ENCODE results near the gene HOXB4.

HOXB4 gene

DNA sequence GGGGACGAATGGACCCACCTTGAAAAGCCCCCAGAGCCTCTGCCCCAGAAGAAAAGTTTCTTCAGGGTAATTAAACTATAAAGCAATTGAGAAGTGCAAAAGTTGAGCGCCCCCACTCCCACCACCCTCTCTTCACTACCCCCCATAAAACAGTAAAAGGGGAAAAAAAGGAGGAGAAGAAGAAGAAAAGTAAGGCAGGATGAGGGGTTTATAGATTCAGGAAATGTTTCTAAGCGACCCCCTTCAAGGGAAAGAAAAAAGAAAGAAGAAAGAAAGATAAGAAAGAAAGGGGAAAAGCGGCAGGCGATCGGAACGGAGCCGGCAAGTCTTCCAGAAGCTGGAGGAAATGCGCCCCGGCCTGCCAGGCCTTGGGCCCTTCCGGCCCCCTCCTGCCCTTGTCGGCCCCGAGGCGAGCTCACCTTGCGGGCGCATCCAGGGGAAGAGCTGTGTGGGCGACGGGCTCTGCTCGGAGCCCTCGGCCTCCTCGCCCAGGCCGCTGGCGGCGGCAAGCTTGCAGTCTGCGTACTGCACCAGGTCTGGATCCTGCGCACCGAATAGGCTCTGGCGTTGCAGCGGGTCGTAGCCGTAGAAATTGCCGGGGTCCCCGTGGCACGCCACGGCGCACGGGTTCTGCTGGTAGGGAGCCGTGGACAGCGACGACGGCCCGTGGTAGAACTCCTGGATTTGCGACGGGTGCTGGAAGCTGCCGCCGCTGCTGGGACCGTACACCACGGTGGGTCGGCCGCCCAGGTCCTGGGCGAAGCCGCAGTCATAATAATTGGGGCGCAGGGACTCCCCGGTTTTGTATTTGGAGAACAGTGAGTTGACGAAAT lies 35.9 kb upstream of the HOXB4 start:
- DNase-seq, result no peak

DNA sequence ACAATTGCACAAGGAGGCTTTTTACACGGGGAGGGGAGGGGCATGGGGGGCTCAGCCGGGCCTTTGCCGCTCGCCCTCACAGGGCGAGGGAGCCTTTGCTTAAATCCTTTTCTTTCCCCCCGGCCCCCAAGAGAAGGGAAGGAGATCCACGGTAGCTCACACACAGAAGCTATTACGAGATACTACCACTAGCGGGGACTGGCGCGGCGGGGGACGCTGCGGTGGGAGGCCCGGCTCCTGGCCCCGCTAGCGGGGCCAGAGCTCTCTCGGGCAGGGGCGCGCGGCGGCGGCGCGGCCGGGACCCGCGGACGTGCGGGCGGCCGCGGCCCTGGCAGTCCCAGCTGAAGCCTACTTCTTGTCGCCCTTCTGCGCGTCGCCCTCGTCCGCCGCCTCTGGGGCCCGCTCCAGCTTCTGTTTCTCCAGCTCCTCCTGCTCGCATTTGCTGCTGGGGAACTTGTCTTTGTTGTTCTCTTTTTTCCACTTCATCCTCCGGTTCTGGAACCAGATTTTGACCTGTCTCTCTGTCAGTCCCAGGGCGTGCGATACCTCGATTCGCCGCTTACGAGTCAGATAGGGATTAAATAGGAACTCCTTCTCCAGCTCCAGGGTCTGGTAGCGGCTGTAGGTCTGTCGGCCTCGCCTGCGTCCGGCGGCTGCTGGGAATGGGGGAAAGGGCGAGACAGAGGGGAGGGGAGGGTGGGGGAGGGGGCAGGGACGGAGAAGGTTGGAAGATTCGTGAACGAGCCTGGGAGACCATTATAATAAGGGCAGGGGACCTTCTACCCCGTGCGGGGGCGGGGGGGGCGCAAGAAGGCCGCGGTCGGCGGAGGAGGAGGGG lies 34.9 kb upstream of the HOXB4 start:
- no peak for DNase-seq

DNA sequence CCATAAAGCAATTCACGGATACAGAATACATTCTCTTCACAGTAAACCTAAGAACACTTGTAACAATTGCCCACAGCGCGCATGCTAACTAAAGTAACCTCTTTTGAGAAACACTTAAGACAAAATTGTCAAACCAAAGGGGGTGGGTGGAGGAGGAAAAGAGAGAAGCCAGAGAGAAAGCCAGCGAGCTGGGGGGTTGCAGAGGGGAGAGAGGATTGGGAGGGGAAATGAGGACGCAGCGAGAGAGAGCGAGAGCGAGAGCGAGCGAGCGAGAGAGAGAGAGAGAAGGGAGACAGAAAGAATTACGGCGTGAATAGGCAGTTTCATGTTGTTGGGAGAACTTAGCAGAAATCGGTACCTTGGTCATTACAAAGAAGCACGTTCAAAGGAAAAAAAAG lies 34.3 kb upstream of the HOXB4 start:
- no peak for DNase-seq

DNA sequence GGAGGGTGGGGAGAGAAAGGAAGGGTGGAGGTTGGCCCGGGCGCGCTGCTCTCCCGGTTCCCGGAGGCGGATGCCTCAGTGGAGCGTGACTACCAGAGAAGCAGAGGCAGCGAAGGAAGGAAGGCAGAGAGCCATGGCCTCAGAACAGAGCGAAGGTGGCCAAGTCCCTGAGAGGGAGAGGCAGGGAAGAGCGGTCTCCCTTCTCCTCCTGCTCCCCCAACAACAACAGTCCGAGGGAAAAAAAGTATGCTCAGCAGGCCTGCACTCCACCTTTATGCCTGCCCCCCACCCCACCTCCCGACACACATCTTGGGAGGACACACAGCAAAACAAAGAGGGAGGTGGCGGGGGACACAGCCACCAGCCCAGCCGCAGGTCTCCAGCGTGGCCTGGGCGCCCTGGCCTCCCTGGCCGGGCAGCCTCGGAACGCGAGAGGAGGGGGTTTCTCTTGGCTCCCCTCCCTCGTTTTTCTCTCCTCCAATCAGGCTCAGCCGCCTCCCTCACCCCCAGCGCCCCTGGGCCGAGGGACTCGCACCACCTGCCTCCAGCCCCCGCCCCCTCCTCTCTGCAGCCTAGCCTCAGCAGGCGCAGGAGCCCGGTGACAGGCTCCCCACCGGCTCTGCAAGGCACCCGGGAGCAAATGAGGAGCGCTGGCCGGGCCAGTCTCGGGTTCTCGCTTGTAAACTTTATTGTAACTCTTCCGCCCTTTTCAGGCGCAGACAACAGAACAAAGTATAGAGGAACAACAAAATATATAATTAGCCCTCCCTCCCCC lies 33.7 kb upstream of the HOXB4 start:
- DNase-seq, result no peak

DNA sequence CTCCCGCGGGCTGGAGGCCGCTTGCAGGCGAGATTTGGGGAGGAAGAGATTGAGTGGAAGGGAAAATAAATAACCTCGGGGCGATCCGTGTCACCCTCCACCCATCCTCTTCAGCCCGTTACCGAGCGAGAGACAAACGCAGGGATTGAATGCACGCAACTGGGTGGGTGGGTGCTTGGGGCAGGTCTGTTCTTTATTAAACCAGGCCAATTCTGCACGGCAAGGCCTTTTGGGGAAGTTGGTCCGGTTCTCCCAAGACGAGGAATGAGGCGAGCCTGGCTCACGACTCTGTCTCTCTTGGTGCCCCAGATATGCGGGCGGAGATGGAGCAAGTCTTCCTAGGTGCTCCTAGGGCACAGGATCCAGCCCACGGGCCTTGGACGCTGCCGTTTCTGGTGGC lies 33.1 kb upstream of the HOXB4 start:
- DNase-seq, result no peak

DNA sequence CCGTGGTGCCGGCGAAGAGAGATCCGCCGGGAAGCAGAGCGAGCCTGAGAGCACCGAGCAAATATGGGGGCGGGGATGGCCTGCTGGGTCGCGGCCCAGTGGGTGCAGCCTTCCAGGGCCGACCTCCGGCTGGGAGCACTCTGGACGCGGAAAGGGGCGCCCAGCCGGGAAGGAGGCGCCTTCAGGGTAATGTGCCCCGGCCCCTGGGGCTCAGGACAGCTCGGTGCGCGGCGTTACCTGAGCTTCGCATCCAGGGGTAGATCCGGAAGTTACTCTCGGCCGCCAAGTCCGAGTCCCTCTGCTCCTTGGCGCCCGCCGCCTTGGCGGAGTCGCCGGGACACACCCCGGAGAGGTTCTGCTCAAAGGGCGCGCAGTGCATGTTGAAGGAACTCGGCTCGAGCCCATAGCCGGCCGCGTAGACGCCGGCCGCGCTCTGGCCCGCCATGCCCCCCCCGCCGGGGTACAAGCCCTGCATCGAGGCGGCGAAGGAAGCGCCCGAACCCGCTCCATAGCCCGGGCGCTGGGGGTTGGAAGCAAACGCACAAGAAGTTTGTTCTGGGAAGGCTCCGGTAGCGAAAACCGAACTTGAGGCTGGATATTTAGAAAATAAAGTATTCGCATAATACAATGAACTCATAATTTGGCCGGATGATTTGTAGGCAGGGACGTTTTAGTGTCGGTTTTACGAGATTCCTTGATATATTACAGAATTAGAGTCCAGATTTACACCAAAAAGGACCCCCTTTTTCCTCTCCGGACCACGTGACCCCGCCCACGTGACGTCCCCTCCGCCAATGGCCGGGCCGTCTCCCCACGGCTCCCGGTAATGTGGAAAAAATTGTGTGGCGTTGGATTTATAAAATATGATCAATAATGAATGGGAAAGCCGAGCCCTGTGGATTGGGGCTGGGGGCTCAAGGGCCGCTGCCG lies 32.4 kb upstream of the HOXB4 start, which contains the start of gene HOXB7:
TSS of gene HOXB7 (minus strand) at position 736 of the 930 bp plus-strand sequence. CDS start at position 637, 99 bp downstream.
- no peak for DNase-seq

DNA sequence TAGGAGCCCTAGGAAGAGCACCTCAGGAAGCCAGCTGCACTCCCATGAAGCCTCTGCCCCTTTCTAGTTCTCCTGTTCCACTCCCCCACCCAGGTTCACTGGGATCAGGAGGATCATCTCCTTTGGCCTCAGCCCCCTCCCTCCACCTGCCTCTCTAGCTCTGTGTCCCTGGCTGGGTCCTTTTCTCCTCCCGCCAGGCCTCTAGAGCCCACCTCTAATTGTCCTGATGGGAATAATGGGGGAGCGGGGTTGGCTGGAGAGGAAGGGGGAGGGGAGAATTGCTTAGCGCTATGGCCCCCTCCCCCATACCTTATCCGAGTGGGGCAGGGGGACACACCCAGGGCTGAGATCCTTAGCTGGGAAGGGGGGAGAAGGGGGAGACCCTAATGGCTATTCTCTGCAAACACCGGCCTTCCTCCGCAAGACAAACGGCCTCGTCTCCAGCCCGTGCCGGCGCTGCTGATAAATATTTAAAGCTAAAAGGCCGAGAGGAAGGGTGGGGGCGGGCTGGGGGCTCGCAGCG lies 31.7 kb upstream of the HOXB4 start:
- DNase-seq, result no peak

GRCh38 chr17:48609033-48609432 lies 30.9 kb upstream of the HOXB4 start:
- no peak for DNase-seq

- DNase-seq, result no peak
Observed at GRCh38 chr17:48608494-48608834, 30.3 kb upstream of the HOXB4 start.

GRCh38 chr17:48606892-48607614 lies 28.9 kb upstream of the HOXB4 start:
- DNase-seq, result no peak

DNA sequence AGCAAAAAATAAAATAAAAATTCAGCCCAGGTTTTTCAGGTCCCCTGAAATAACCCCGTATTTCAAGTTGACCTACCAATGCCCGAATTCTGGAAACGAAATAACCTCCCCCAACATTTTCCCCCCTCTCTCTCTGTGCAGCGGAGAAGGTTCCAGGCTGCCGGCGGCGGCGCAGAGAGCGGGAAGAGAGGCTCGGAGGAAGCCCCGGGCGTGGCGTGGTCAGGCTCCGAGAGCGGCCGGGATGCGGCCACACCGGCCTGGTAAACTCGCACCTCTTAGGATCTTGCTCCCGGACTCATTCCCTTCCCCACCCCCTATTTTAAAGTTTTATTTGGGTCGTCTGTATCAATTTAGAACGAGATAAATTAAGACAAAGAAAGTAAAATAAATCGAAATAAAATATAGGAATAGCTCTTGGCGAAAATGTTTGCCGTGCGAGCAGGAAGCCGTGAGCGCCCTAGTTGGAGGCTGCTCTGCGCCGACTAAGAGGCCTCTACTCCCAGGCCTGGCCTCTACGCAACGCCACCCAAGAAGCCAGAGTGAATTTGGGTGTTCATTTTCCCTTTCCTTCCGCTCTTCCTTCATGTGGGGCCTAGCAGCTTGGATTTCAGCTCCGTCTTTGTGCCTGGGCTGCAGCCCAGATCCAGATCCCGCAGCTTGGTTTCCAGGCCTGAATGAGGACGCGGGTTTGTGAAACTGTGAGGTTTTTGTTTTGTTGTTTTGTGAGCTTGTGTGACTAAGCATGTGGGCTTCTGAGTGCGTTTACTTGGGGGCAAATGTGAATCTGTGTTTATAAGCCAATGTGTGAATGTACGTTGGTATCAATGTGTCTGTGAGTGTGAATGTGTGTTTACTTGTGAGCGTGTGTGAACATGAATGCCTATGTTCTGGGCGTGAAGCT lies 28.1 kb upstream of the HOXB4 start:
- no peak for DNase-seq

DNA sequence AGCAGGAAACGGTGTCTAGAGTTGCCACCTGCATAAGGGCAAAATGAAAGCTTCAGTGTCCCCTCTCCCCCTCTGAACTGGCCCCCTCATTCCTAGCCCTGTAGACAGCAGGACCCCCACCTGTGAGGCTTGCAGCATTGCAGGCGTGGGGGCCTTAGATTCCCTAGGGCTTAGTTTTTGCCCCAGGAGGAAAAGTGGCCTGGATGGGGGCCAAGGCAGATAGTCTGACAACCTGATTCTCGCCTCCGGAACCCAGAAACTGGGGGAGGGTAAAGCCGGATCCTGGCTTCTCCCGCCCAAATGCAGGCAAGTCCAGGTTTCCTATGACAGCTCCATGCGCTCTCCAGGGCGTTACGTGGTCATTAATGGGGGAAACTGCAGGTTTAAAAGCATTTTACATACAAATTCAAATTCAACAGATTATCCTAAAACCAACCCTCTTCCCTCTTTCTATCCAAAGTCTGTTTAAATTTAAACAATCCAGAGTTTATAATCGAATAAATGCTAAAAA lies 27.3 kb upstream of the HOXB4 start:
- DNase-seq, result no peak

GRCh38 chr17:48604770-48605329 lies 26.7 kb upstream of the HOXB4 start, which contains the start of gene HOXB6:
TSS of gene HOXB6 (minus strand) at chr17:48604986. CDS start at chr17:48598150, 6,836 bp downstream.
- DNase-seq, result no peak

GRCh38 chr17:48603959-48604769 lies 26.0 kb upstream of the HOXB4 start:
- no peak for DNase-seq

GRCh38 chr17:48601539-48602425 lies 23.6 kb upstream of the HOXB4 start:
- no peak for DNase-seq

DNA sequence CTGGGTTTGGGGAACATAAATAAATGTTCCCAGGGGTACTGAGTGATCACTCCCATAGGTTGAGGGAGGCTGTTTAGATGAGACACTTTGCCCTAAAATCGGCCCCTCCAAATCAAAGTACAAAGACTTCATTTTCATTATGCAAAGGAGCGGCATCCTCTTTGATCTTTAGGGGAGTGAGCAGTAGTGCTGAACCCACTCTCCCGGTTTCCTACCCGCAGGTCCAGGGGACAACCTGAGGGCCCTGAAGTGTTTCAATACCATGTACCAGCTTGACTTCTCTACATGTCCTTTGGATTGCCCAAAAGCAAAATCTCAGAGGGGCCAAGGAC lies 23.0 kb upstream of the HOXB4 start:
- no peak for DNase-seq

DNA sequence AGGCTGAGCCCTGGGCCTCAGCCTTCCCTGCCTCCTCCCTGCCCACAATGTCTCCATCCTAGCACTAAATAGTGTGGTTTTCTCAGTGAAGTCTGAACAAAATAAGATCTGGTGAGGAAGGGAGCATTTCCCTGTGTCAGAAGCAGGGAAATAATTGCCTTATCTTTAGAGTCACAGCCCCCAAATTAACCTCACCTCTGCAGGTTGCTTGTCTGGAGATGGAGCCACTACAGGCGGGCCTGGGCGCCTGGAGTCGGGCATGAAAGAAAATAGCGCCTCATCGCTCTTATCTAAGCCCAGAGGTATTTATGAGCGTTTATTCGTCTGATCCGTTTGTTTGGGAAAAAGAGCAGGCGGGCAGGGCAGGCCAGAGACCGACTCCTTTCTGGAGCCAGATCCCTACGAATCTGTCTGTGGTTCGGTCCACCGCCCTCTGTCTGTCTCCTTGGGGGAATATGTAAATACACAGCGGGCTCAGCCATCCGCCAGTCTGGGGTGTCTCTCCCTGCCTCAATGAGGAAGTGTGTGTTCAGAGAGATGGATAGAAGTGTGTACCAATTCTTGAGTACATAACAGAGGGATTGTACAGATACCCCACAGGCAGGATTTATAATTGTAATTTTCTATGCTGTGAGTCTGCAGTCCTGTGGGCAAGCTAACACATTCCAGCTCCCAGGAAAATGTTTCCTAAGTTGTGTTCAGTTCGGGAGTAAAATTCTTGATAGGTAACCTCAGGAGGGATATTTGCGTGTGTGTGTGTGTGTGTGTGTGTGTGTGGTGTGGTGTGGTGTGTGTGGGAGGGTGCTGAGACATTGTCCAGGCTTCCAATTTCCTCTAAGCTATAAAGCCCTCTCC lies 22.3 kb upstream of the HOXB4 start:
- DNase-seq, result no peak

Measured in NCI-H1417 treated with DMSO at 0.1 percent for 48 hours (cell line).